HEK293T (cell line): ENCODE measurements around the gene UGT1A5.

ENCODE experiments used
- CTCF ChIA-PET: fragments of 350-600 bp; formaldehyde crosslinking; extraction: SDS; loops from one replicate; lab custom pipeline; 2021; ENCODE audit warnings: antibody characterized with exemption, inconsistent platforms; lab: Yijun Ruan, JAX
- POLR2A ChIA-PET: fragments of 350-600 bp; formaldehyde crosslinking; extraction: SDS; loops from one replicate; lab custom pipeline; 2020; ENCODE audit warnings: antibody characterized with exemption, inconsistent platforms; lab: Yijun Ruan, JAX
- DNase-seq: peaks from one replicate; pipeline ENCODE4 v3.0.0; 2012; ENCODE audit warnings: mixed read lengths; ENCODE audit errors: extremely low spot score
- ARNT ChIP-seq: fragments of 450-650 bp; IDR thresholded peaks from 2 replicates; pipeline ENCODE4 v1.6.1; 2017; ENCODE audit warnings: mild to moderate bottlenecking
- BHLHE40 ChIP-seq: fragments of 450-650 bp; IDR thresholded peaks from 2 replicates; pipeline ENCODE4 v1.6.1; 2016; ENCODE audit warnings: mild to moderate bottlenecking, moderate library complexity, borderline replicate concordance
- CTBP1 ChIP-seq: fragments of 450-650 bp; IDR thresholded peaks from 2 replicates; pipeline ENCODE4 v1.6.1; 2016; ENCODE audit warnings: borderline replicate concordance
- ELF4 ChIP-seq: fragments of 450-650 bp; IDR thresholded peaks from 2 replicates; pipeline ENCODE4 v1.6.1; 2017; ENCODE audit warnings: antibody characterized with exemption
- FOXA1 ChIP-seq: fragments of 450-650 bp; IDR thresholded peaks from 2 replicates; pipeline ENCODE4 v1.6.1; 2016; ENCODE audit warnings: mild to moderate bottlenecking
- FOXK2 ChIP-seq: fragments of 450-650 bp; IDR thresholded peaks from 2 replicates; pipeline ENCODE4 v1.6.1; 2016; ENCODE audit warnings: mild to moderate bottlenecking
- FOXM1 ChIP-seq: fragments of 450-650 bp; IDR thresholded peaks from 2 replicates; pipeline ENCODE4 v1.6.1; 2017; ENCODE audit warnings: mild to moderate bottlenecking, borderline replicate concordance
- HDGF ChIP-seq: fragments of 450-650 bp; IDR thresholded peaks from 2 replicates; pipeline ENCODE4 v1.6.1; 2017; ENCODE audit warnings: antibody characterized with exemption, borderline replicate concordance
- L3MBTL2 ChIP-seq: fragments of 450-650 bp; conservative IDR thresholded peaks from 2 replicates; pipeline ENCODE4 v1.6.1; 2016; ENCODE audit warnings: mild to moderate bottlenecking
- LEF1 ChIP-seq: fragments of 450-650 bp; IDR thresholded peaks from 2 replicates; pipeline ENCODE4 v1.6.1; 2017; ENCODE audit warnings: mild to moderate bottlenecking, borderline replicate concordance
- NFRKB ChIP-seq: fragments of 450-650 bp; IDR thresholded peaks from 2 replicates; pipeline ENCODE4 v1.6.1; 2016; ENCODE audit warnings: mild to moderate bottlenecking, moderate library complexity
- PKNOX1 ChIP-seq: fragments of 450-650 bp; IDR thresholded peaks from 2 replicates; pipeline ENCODE4 v1.6.1; 2016
- SP1 ChIP-seq: fragments of 450-650 bp; IDR thresholded peaks from 2 replicates; pipeline ENCODE4 v1.6.1; 2017
- SUZ12 ChIP-seq: fragments of 450-650 bp; IDR thresholded peaks from 2 replicates; pipeline ENCODE4 v1.6.1; 2016; ENCODE audit warnings: mild to moderate bottlenecking
- TARDBP ChIP-seq: fragments of 450-650 bp; IDR thresholded peaks from 2 replicates; pipeline ENCODE4 v1.6.1; 2016
- ZNF384 ChIP-seq: fragments of 450-650 bp; IDR thresholded peaks from 2 replicates; pipeline ENCODE4 v1.6.1; 2016

Gene UGT1A5

GRCh38 chr2:233712611-233713261 is at the start of gene UGT1A5:
UGT1A5 (plus strand) TSS chr2:233712907; CDS start chr2:233712992, 85 bp downstream.
- ChIA-PET POLR2A (no interaction called here), CTCF (no interaction called here)
- DNase-seq: no peak
- TF ChIP-seq NFRKB (no peak), TARDBP (no peak), ZNF384 (no peak), SP1 (no peak), LEF1 (no peak), ARNT (no peak)

- CTCF ChIA-PET: no interaction called here
- POLR2A ChIA-PET: no interaction called here
- TF ChIP-seq LEF1: no peak
- TF ChIP-seq HDGF: no peak
- TF ChIP-seq L3MBTL2: no peak
- TF ChIP-seq BHLHE40: no peak
- no peak for TF ChIP-seq SP1
- no peak for TF ChIP-seq ARNT
- TF ChIP-seq PKNOX1: no peak
- no peak for TF ChIP-seq TARDBP
- TF ChIP-seq NFRKB: no peak
- TF ChIP-seq FOXM1: no peak
- TF ChIP-seq CTBP1: no peak
- TF ChIP-seq ZNF384: no peak
- no peak for TF ChIP-seq SUZ12
- TF ChIP-seq FOXK2: no peak
- DNase-seq: no peak
Measured at GRCh38 chr2:233663911-233664310, 48.8 kb upstream of the UGT1A5 start.

- no peak for DNase-seq
- no peak for TF ChIP-seq BHLHE40
- TF ChIP-seq PKNOX1: 0 out of 2 replicates have a peak, but pooled peaks have one; percentile 10
- POLR2A ChIA-PET: no interaction called here
Measured at GRCh38 chr2:233668605-233669260, 44.0 kb upstream of the UGT1A5 start.

GRCh38 chr2:233671290-233672161 is 41.2 kb upstream of the UGT1A5 start, which contains the start of gene UGT1A9:
UGT1A9 (plus strand) TSS chr2:233671898; CDS start chr2:233671935, 37 bp downstream.
- ChIA-PET CTCF (no interaction called here), POLR2A (no interaction called here)
- TF ChIP-seq ARNT (no peak), CTBP1 (no peak), BHLHE40 (no peak), L3MBTL2 (no peak), SP1 (no peak), TARDBP (no peak), FOXM1 (no peak), ZNF384 (no peak), FOXA1 (no peak), SUZ12 (no peak), FOXK2 (no peak), ELF4 (no peak)
- no peak for DNase-seq

More at GRCh38 chr2:233668605-233669260, 44.0 kb upstream of the UGT1A5 start:
- CTCF ChIA-PET: no interaction called here

- ChIA-PET CTCF (no interaction called here), POLR2A (no interaction called here)
- TF ChIP-seq TARDBP (no peak), FOXM1 (no peak), ZNF384 (no peak), PKNOX1 (no peak), NFRKB (no peak), HDGF (no peak), BHLHE40 (no peak), CTBP1 (no peak), SP1 (no peak), FOXA1 (no peak), FOXK2 (no peak), LEF1 (no peak), ARNT (no peak)
- DNase-seq: no peak
Measured at GRCh38 chr2:233672886-233673285, 39.8 kb upstream of the UGT1A5 start.
